ENCODE results near the gene ATP1A3.

Gene ATP1A3

DNA sequence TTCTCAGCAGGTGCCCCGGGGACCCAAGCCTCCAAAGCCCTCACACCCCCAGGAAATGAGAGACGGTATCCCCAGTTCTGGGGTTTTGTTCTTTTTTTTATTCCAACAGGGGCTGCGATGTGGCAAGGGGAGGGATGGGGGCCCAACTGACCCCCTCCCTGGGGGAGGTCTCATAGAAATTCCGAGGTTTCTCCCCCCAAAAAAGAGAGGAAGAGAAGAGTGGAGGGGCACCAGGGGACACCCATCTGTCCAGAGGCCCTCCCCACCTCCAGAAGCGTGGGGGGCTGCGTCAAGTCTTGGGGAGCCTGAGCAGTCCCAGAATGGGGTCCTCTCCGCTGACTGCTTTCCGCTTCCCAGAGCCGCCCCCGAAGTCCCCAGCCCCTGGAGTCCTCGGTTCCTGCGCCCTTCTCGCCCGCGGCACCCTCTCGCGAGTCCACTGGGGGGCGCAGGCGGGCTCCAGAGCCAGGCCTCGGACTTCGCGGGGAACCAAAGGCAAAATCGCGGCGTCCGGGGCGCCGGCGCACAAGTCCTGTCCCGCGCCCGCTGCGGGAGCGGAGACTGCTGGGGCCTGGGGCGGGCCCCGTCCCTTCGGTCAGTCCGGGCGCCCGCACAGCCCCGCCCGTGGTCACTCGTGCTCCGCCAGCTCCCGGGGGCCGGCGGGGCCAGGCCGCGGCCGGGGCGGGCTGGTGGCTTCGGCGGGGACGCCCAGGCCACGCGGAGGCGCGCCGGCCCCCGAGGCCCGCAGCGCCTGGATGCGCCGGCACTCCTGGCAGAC is 4.4 kb upstream of the ATP1A3 start:
- no peak for DNase-seq (ENCODE audit: low read depth)
- TF ChIP-seq, protein P1, sequence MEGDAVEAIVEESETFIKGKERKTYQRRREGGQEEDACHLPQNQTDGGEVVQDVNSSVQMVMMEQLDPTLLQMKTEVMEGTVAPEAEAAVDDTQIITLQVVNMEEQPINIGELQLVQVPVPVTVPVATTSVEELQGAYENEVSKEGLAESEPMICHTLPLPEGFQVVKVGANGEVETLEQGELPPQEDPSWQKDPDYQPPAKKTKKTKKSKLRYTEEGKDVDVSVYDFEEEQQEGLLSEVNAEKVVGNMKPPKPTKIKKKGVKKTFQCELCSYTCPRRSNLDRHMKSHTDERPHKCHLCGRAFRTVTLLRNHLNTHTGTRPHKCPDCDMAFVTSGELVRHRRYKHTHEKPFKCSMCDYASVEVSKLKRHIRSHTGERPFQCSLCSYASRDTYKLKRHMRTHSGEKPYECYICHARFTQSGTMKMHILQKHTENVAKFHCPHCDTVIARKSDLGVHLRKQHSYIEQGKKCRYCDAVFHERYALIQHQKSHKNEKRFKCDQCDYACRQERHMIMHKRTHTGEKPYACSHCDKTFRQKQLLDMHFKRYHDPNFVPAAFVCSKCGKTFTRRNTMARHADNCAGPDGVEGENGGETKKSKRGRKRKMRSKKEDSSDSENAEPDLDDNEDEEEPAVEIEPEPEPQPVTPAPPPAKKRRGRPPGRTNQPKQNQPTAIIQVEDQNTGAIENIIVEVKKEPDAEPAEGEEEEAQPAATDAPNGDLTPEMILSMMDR (IDR thresholded peaks at IDR 0.05; ENCODE audit: low read depth, low read length, missing control alignments) = peak; percentile 52
- no peak overlapping the region for H3K4me3 ChIP-seq (ENCODE audit: low read depth, low read length)
- in situ Hi-C loops (cut with HindIII; ENCODE audit: low sequenced_read_pairs) = no loop called here

DNA sequence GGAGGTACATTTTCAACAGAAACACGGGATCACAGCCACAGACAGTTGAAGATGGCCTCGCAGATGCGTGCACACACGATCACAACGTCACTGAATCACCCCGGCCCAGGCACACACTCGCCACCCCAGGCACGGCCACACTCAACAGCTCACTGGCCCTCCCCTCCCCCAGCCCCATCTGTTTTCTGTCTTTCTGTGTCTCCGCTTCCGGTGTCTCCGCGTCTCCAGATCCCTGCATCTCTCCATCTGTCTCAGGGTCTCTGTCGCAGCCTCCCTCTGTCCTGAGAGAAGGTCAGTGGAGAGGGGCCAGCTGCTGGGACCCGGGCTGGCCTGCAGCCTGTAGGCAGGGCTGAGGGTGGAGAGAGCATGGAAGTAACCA is 3.8 kb upstream of the ATP1A3 start:
- TF ChIP-seq, protein P1 (IDR thresholded peaks at IDR 0.05; ENCODE audit: low read depth, low read length, missing control alignments) = no peak
- DNase-seq (ENCODE audit: low read depth) = no peak
- no peak overlapping the region for H3K4me3 ChIP-seq (ENCODE audit: low read depth, low read length)
- in situ Hi-C loops (cut with HindIII; ENCODE audit: low sequenced_read_pairs) = no loop called here

DNA sequence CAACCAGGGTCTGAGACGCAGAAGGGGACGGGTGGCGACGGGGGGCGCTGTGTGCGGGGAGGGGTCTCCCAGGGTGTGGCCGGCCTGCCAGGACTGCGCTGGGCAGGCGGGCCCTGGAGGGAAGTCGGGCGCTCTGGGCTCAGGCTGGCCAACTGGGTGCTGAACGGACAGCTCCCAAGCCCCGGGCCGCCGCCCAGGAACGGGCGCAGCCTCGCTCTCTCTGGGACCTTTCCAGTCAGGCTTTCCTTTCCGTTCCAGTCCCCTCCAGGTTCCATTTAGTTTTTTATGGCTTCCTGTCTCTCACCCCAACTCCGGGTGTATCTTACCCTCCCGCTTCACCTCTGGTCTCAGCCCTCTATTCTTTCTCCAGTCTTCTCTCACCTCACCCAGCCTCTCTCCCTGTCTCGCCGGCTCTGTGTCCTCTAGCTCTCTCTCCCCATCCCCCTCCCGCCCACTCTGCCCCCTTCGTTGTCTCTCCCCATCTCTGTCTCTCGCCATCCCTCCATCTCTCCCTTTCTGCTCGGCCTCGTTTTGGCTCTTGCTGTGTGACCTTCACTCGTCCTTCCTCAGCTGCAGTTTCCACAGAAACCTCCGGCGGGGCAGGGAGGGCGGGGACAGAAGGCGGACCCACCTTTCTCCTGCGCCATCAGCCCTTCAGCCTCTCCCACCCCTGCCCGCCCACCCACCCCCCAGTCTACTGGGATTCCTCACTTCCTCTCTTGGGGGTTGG is 3.3 kb upstream of the ATP1A3 start:
- TF ChIP-seq, protein P1 (IDR thresholded peaks at IDR 0.05; ENCODE audit: low read depth, low read length, missing control alignments) = no peak
- peak; percentile 5 for DNase-seq (ENCODE audit: low read depth)

DNA sequence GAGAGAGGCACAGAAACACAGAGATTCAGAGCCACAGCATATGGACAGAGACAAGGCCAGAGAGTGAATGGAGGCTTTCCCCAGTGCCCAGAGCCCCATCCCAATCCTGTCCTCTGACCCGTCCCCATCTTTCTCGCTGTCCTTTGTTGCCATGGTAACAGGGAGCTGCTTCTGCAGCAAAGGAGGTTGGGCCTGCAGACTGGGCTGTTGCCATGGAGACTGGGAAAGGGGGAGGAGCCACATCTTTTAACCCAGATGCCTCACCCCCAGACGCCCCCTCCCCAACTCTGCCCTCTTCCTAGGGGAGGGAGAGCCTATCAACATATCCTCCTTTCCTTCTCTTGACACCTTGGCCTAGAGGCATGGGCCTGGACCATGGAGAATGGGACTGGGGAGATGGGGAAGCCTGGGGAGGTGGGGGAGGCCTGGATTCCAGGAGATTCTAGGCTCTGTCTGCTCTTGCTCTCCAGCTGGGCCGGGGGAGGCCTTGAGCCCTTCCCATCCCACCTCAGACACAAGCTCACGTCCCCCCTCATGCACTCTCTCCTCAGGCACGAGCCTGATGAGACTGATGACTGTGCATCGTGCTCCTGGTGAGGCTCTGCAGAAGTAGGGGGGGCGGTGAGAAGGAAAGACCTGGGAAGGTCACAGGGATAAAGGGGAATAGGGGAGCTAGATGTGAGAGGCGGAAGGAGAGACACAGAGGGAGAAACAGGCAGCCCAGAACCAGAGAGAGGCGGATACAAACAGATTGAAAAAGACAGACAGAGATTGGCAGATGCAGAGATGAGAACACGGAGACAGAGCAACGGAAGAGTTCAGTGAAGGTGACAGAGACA is 2.1 kb upstream of the ATP1A3 start:
- TF ChIP-seq, protein P1 (IDR thresholded peaks at IDR 0.05; ENCODE audit: low read depth, low read length, missing control alignments) = no peak
- in situ Hi-C loops (cut with HindIII; ENCODE audit: low sequenced_read_pairs) = no loop called here
- no peak overlapping the region for H3K4me3 ChIP-seq (ENCODE audit: low read depth, low read length)
- no peak for DNase-seq (ENCODE audit: low read depth)

More for the DNA sequence above, 3.3 kb upstream of the ATP1A3 start:
- in situ Hi-C loops (cut with HindIII; ENCODE audit: low sequenced_read_pairs) = no loop called here
- H3K4me3 ChIP-seq (ENCODE audit: low read depth, low read length) = no peak overlapping the region

DNA sequence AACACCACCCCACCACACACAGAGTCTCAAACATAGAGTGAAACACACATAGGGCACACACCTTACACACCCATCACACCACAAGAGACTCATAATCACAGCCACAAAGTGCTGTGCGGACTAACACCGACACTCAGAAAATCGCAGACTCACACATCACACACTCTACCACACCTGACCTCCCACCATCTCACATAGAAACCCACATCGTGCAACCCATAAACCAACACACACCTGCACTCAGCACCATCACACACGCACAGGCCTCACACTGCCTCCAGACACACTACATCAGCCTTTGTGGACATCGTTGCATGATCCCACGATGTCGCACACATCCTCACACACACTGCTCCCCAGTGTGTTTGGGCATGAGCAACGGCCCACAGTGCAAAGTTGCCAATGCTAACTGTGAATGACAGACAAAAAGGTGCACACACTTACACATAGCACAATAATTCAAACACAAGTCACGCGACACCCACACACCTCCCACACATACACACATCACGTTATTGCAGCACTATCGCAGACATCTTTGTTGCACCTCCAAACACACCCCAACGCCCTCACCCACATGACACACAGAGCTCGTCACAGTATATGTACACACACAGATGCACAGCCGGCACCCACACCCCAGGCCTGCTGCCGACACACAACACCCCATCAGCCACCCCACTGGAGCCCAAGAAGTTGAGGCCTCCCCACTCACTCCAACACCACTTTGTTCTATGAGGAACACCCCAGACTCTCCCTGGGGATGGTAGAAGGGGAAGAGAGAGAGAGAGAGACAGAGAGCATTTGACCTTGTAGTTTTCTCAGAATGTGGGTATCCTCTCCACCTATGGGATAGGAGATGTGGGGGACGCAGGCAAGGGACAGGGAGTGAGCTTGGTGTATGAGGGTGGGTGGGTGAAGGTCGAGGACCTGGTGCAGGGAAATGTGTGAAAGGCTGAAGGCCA is 1.2 kb upstream of the ATP1A3 start:
- TF ChIP-seq, protein P1 (IDR thresholded peaks at IDR 0.05; ENCODE audit: low read depth, low read length, missing control alignments) = no peak
- H3K4me3 ChIP-seq (ENCODE audit: low read depth, low read length) = no peak overlapping the region
- in situ Hi-C loops (cut with HindIII; ENCODE audit: low sequenced_read_pairs) = no loop called here
- no peak for DNase-seq (ENCODE audit: low read depth)

All from astrocyte of the cerebellum (primary cell).